Measurements from ENCODE around the gene CLSTN2. TPM values are rescaled to one million over a fixed set of nuclear protein-coding genes. Genes with fewer than 3 reads are reported as not detected.

Gene CLSTN2
- total RNA-seq, 1 experiment from 2014 or later, result 0.68 TPM

DNA sequence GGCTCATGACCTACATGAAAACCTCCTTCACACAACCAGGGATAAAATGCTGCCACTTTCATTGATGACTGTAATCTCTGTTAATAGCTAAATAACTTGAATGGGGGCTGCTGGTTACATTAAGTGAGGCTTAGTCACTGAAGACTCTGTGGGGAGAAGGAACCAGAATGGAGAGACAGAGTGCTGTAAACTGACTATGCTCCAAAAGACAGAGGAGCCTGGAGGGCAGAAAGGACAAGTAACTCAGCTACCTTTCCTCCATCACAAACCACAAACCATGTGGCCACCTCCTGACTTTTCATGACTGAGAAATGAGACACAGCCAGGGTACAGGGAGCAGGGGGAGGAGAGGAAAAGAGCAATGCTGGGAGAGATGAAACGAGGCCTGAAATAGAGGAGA is 645.8 kb downstream of the CLSTN2 start:
- no peak overlapping the region for H3K14ac ChIP-seq (ENCODE audit: insufficient read depth, low read length)
- H3K27ac Mint-ChIP-seq, result no peak overlapping the region

More for the DNA sequence above, 645.8 kb downstream of the CLSTN2 start:
- H3K23ac ChIP-seq (ENCODE audit: insufficient read length, low read depth, low read length), result no peak overlapping the region
- no peak overlapping the region for H2BK15ac ChIP-seq (ENCODE audit: low read depth, low read length)
- no peaks in the 10 kb centered on the region for H3K4me1 Mint-ChIP-seq
- no peaks in the 10 kb centered on the region; the same call in 1 of the 2 replicates for H3K27me3 Mint-ChIP-seq (ENCODE audit: low read depth)
- no peak overlapping the region for H3K56ac ChIP-seq (ENCODE audit: insufficient read length, low read depth, low read length)
- H2BK120ac ChIP-seq (ENCODE audit: low read depth, low read length, poor library complexity, severe bottlenecking), result no peak overlapping the region
- no peaks in the 10 kb centered on the region for H3K36me3 Mint-ChIP-seq (ENCODE audit: insufficient read depth in 1 of 3, low read depth in 3 of 3)
- H2BK5ac ChIP-seq (ENCODE audit: insufficient read length, low read length), result no peak overlapping the region
- H3K79me1 ChIP-seq (ENCODE audit: insufficient read depth, low read depth, low read length, poor library complexity, severe bottlenecking), result no peaks in the 10 kb centered on the region
- no peak overlapping the region for H4K8ac ChIP-seq (replicated peaks; ENCODE audit: insufficient read length, low read depth, low read length)
- no peak overlapping the region for H4K5ac ChIP-seq (ENCODE audit: insufficient read length, low read depth, low read length)
- H3K4me3 Mint-ChIP-seq, result no peak overlapping the region; a peak in 1 of 5 replicates
- no peak overlapping the region for H2AFZ ChIP-seq (ENCODE audit: low read length)
- H4K20me1 ChIP-seq (ENCODE audit: control insufficient read depth, insufficient read depth, insufficient read length), result no peaks in the 10 kb centered on the region
- H3K9ac ChIP-seq (ENCODE audit: extremely low read depth, insufficient read length, low read length), result no peak overlapping the region
- no peak overlapping the region for H3K4me2 ChIP-seq (ENCODE audit: insufficient read depth, insufficient read length, low read length)
- H2BK20ac ChIP-seq (ENCODE audit: low read depth, low read length, poor library complexity, severe bottlenecking), result no peak overlapping the region
- DNase-seq, result no peak
- no CpG with 5 or more reads among the region's 1 CpG for WGBS (ENCODE audit: extremely low coverage, insufficient read length, low lambda C conversion rate)
- H4K91ac ChIP-seq (ENCODE audit: insufficient read length, low read depth, low read length), result no peak overlapping the region
- no peak overlapping the region for H3K18ac ChIP-seq (ENCODE audit: insufficient read length, low read depth, low read length)
- H3K27me3 ChIP-seq (ENCODE audit: insufficient read depth, low read length), result no peaks in the 10 kb centered on the region
- H2AK5ac ChIP-seq (ENCODE audit: insufficient read length, low read length), result no peak overlapping the region
- no peaks in the 10 kb centered on the region for H3K9me3 ChIP-seq (ENCODE audit: control insufficient read depth, low read depth, low read length)
- H3K9me3 Mint-ChIP-seq, result no peaks in the 10 kb centered on the region
- no peak overlapping the region for H3K27ac ChIP-seq (ENCODE audit: insufficient read length, low read depth, low read length)
- no peaks in the 10 kb centered on the region for H3K4me1 ChIP-seq (ENCODE audit: insufficient read depth, low read length)
- H3K4ac ChIP-seq (ENCODE audit: low read depth, low read length), result no peak overlapping the region
- H2BK12ac ChIP-seq (ENCODE audit: insufficient read length, low read depth, low read length), result no peak overlapping the region
- TF ChIP-seq, protein P1, sequence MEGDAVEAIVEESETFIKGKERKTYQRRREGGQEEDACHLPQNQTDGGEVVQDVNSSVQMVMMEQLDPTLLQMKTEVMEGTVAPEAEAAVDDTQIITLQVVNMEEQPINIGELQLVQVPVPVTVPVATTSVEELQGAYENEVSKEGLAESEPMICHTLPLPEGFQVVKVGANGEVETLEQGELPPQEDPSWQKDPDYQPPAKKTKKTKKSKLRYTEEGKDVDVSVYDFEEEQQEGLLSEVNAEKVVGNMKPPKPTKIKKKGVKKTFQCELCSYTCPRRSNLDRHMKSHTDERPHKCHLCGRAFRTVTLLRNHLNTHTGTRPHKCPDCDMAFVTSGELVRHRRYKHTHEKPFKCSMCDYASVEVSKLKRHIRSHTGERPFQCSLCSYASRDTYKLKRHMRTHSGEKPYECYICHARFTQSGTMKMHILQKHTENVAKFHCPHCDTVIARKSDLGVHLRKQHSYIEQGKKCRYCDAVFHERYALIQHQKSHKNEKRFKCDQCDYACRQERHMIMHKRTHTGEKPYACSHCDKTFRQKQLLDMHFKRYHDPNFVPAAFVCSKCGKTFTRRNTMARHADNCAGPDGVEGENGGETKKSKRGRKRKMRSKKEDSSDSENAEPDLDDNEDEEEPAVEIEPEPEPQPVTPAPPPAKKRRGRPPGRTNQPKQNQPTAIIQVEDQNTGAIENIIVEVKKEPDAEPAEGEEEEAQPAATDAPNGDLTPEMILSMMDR (conservative IDR thresholded peaks at IDR 0.05), result no peak
- H3T11ph ChIP-seq (ENCODE audit: low read length), result no peak overlapping the region
- H3K79me2 ChIP-seq (ENCODE audit: insufficient read depth, low read length), result no peaks in the 10 kb centered on the region
- H3K23me2 ChIP-seq (ENCODE audit: insufficient read length, low read depth, low read length, poor library complexity, severe bottlenecking), result no peaks in the 10 kb centered on the region

Measured in H9 (cell line).